CD14-positive monocyte (primary cell): Measurements from ENCODE around the gene CTCFL. TPM values are rescaled to one million over a fixed set of nuclear protein-coding genes. Genes with fewer than 3 reads are reported as not detected.

Experiments used
- DNase-seq, 3 donors: peaks; one replicate each; pipeline ENCODE4 v3.0.0-alpha.2; 2011 to 2022
- H2AFZ ChIP-seq: 2 replicates; pipeline ENCODE4 v1.6.0; 2012; ENCODE audit warnings: mild to moderate bottlenecking, low read depth, low read length, inconsistent platforms; ENCODE audit not compliant: insufficient read depth, poor library complexity, severe bottlenecking
- H3K27ac ChIP-seq, 2 donors: 1 replicate in 1 of 2; 2 replicates in 1 of 2; pipeline ENCODE4 v1.5.1; 2012 to 2013; ENCODE audit warnings: low read length in 2 of 2, control low read depth in 1 of 2, inconsistent platforms in 1 of 2, low read depth in 1 of 2, mild to moderate bottlenecking in 1 of 2
- H3K27me3 ChIP-seq, 2 donors: one replicate each; pipeline versions ENCODE4 v1.6.0 to v1.6.1; 2011 to 2013; ENCODE audit warnings: low read length in 2 of 2; ENCODE audit not compliant: control insufficient read depth in 2 of 2, insufficient read depth in 2 of 2
- H3K36me3 ChIP-seq, 2 donors: replicated peaks in 1 of 2; 1 replicate in 1 of 2; 2 replicates in 1 of 2; pipeline versions ENCODE4 v1.5.1 to v1.6.1; 2012 to 2013; ENCODE audit warnings: low read length in 2 of 2, control low read depth in 1 of 2, inconsistent platforms in 1 of 2, mild to moderate bottlenecking in 1 of 2; ENCODE audit not compliant: insufficient read depth in 2 of 2, control insufficient read depth in 1 of 2
- H3K4me1 ChIP-seq, 2 donors: 1 replicate in 1 of 2; 2 replicates in 1 of 2; pipeline versions ENCODE4 v1.5.1 to v1.6.1; 2012 to 2013; ENCODE audit warnings: low read length in 2 of 2, control low read depth in 1 of 2, inconsistent platforms in 1 of 2, mild to moderate bottlenecking in 1 of 2, moderate library complexity in 1 of 2; ENCODE audit not compliant: insufficient read depth in 2 of 2, control insufficient read depth in 1 of 2
- H3K4me2 ChIP-seq: replicated peaks from 2 replicates; pipeline ENCODE3; 2012; ENCODE audit warnings: low read length, moderate library complexity, mild to moderate bottlenecking; ENCODE audit not compliant: poor library complexity, severe bottlenecking; ENCODE audit errors: extremely low read depth
- H3K4me3 ChIP-seq, 3 experiments: fragments of 200-600 bp in 1 of 3; sonication (generic) in 1 of 3; replicated peaks in 1 of 3; 1 replicate in 2 of 3; 2 replicates in 1 of 3; pipeline ENCODE4 v1.5.1; 2011 to 2013; ENCODE audit warnings: low read length in 3 of 3, mild to moderate bottlenecking in 3 of 3, control low read depth in 2 of 3, low read depth in 2 of 3, inconsistent platforms in 1 of 3, moderate library complexity in 1 of 3
- H3K79me2 ChIP-seq: 2 replicates; pipeline ENCODE4 v1.6.0; 2012; ENCODE audit warnings: mild to moderate bottlenecking, control low read depth, inconsistent platforms, low read length, moderate library complexity; ENCODE audit not compliant: insufficient read depth
- H3K9ac ChIP-seq: 2 replicates; pipeline ENCODE4 v1.6.0; 2017; ENCODE audit warnings: low read length, mild to moderate bottlenecking; ENCODE audit not compliant: insufficient read depth, poor library complexity, severe bottlenecking
- H3K9me3 ChIP-seq, 2 donors: replicated peaks in 1 of 2; 1 replicate in 1 of 2; 2 replicates in 1 of 2; pipeline versions ENCODE4 v1.5.1 to v1.6.1; 2012 to 2013; ENCODE audit warnings: low read length in 2 of 2, control low read depth in 1 of 2; ENCODE audit not compliant: control insufficient read depth in 1 of 2, insufficient read depth in 1 of 2
- H4K20me1 ChIP-seq: 2 replicates; pipeline ENCODE4 v1.6.0; 2012; ENCODE audit warnings: mild to moderate bottlenecking, low read length, control low read depth, moderate library complexity; ENCODE audit not compliant: insufficient read depth
- H3K27ac Mint-ChIP-seq, 7 donors: one replicate each; pipeline ENCODE4 v1.8.0; 2020; ENCODE audit warnings: mild to moderate bottlenecking in 7 of 7, mixed read lengths in 7 of 7, moderate library complexity in 6 of 7, inconsistent platforms in 2 of 7
- H3K27me3 Mint-ChIP-seq, 3 donors: one replicate each; pipeline ENCODE4 v1.8.0; 2021 to 2022; ENCODE audit warnings: low read depth in 3 of 3, mild to moderate bottlenecking in 3 of 3, mixed read lengths in 3 of 3, moderate library complexity in 3 of 3, inconsistent platforms in 1 of 3
- H3K36me3 Mint-ChIP-seq, 2 donors: one replicate each; pipeline ENCODE4 v1.8.0; 2020; ENCODE audit warnings: mixed read lengths in 2 of 2, inconsistent platforms in 1 of 2, mild to moderate bottlenecking in 1 of 2
- H3K4me1 Mint-ChIP-seq: one replicate; pipeline ENCODE4 v1.8.0; 2020; ENCODE audit warnings: mild to moderate bottlenecking, mixed read lengths
- H3K4me3 Mint-ChIP-seq, 2 donors: one replicate each; pipeline ENCODE4 v1.8.0; 2020; ENCODE audit warnings: mild to moderate bottlenecking in 2 of 2, mixed read lengths in 2 of 2, moderate library complexity in 1 of 2
- H3K9me3 Mint-ChIP-seq, 7 donors: one replicate each; pipeline ENCODE4 v1.8.0; 2020 to 2022; ENCODE audit warnings: mixed read lengths in 7 of 7, mild to moderate bottlenecking in 6 of 7, moderate library complexity in 6 of 7, inconsistent platforms in 2 of 7
- WGBS: methylation state at CpG from one replicate; pipeline ENCODE4 v1.1.5; 2013; ENCODE audit warnings: missing lambda C conversion rate; ENCODE audit not compliant: insufficient coverage; 5-methylcytosine and 5-hydroxymethylcytosine counted together
- intact Hi-C, 2 donors: fragments of 100-400 bp; cut with micrococcal nuclease; formaldehyde crosslinking; loops; one replicate each; pipeline versions ENCODE4 v1.15.0 to v1.15.1; 2023
- polyA plus RNA-seq, 3 donors: library from polyadenylated mRNA; depleted of rRNA in 1 of 3; unstranded in 2 of 3; stranded (reverse) in 1 of 3; fragments of 300-500 nt in 2 of 3; fragments of >200 nt in 1 of 3; fragmentation: Illumina TruSeq in 2 of 3; gene quantifications; 1 replicate in 2 of 3; 2 replicates in 1 of 3; pipeline ENCODE4 v1.2.3, GENCODE V29; 2012 to 2021
- TF ChIP-seq, protein P1 (sequence below): fragments of 200-600 bp; IDR thresholded peaks from one replicate; pipeline ENCODE4 v1.8.0; 2022; ENCODE audit warnings: antibody characterized with exemption, mild to moderate bottlenecking

The CTCFL gene
- polyA plus RNA-seq, 3 donors: not detected

DNA sequence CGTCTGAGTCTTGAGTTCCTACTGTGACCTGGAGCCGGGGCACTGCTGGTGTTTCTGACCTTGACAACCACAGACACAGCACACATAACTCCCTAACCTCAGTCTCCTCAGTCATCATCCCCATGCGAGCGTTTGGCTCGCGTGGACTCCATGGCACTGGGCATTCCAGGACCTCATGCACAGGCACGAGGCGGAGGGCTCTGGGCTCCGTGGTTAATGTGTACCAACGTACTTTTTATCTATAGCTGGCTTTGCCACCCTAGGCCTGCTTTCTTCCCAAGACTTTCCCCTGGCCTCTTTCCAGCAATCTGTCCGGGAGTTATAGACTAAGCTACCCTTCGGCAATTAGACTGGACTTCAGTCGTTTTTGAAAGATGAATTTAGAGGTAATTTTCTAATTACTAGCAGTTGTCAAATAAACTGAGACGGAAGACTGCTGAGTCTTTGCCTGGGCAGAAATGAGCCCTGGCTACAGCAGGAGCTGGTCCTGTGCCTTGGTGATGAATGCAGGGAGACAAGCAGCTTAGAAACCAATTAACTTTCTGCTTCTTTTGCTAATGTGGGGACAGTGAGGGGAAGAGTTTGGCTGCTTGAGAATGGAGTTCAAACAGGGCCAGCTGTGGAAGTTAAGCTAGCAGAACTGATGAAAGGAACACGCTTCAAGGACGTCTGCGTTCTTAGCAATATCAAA, 16.1 kb upstream of the CTCFL start:
- H3K4me1 Mint-ChIP-seq: no peaks in the 10 kb centered on the region
- WGBS: 86% methylated on average over 13 of the region's 17 CpGs

DNA sequence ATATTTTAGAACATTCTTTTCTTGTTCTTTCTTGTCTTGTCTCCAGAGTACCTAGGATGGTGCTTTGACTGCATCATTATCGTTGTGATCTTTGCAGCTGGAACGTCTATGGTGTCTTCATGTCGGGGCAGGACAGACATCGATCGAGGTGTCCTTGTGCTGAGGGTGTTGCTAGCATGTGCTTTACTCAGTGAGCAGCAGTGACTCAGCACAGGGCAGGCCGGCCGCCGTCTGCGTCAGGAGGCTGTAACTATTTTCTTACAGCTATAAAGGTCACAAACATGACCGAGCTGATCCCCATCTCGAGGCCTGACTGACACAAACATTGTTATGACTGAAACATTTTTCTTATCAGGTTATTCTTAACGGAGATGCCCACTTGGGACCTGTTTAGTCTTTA, 14.9 kb upstream of the CTCFL start:
- Histone ChIP-seq H3K9me3 (peaks cover 0 to 3% of the 10 kb centered on the region in 2 donors), H3K36me3 (no peaks in the 10 kb centered on the region), H3K4me3 (no peak overlapping the region), H2AFZ (no peak overlapping the region), H3K79me2 (no peaks in the 10 kb centered on the region), H3K27me3 (peaks cover 3 to 9% of the 10 kb centered on the region in 2 donors), H3K9ac (no peak overlapping the region), H3K4me2 (no peak overlapping the region), H4K20me1 (no peaks in the 10 kb centered on the region), H3K4me1 (no peaks in the 10 kb centered on the region), H3K27ac (no peak overlapping the region)
- DNase-seq: no peak
- peaks cover 0 to 14% (median 3%) of the 10 kb centered on the region in 7 donors for H3K9me3 Mint-ChIP-seq
- no peaks in the 10 kb centered on the region for H3K4me1 Mint-ChIP-seq
- TF ChIP-seq, protein P1, sequence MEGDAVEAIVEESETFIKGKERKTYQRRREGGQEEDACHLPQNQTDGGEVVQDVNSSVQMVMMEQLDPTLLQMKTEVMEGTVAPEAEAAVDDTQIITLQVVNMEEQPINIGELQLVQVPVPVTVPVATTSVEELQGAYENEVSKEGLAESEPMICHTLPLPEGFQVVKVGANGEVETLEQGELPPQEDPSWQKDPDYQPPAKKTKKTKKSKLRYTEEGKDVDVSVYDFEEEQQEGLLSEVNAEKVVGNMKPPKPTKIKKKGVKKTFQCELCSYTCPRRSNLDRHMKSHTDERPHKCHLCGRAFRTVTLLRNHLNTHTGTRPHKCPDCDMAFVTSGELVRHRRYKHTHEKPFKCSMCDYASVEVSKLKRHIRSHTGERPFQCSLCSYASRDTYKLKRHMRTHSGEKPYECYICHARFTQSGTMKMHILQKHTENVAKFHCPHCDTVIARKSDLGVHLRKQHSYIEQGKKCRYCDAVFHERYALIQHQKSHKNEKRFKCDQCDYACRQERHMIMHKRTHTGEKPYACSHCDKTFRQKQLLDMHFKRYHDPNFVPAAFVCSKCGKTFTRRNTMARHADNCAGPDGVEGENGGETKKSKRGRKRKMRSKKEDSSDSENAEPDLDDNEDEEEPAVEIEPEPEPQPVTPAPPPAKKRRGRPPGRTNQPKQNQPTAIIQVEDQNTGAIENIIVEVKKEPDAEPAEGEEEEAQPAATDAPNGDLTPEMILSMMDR: no peak
- H3K27me3 Mint-ChIP-seq: peaks cover 6 to 24% (median 13%) of the 10 kb centered on the region in 3 donors
- H3K4me3 Mint-ChIP-seq: no peak overlapping the region
- H3K27ac Mint-ChIP-seq: no peak overlapping the region
- WGBS: 96% methylated on average over 6 of the region's 12 CpGs
- H3K36me3 Mint-ChIP-seq: no peaks in the 10 kb centered on the region
- intact Hi-C loops: no loop called here

More for the DNA sequence above, 16.1 kb upstream of the CTCFL start:
- no peaks in the 10 kb centered on the region for H3K36me3 Mint-ChIP-seq
- peaks cover 6 to 7% of the 10 kb centered on the region in 2 donors for H3K27me3 ChIP-seq
- H3K9me3 ChIP-seq: peaks cover 0 to 3% of the 10 kb centered on the region in 2 donors
- H3K36me3 ChIP-seq: no peaks in the 10 kb centered on the region
- TF ChIP-seq, protein P1: no peak
- no peak overlapping the region for H2AFZ ChIP-seq
- no peak for DNase-seq
- no peak overlapping the region for H3K4me3 ChIP-seq
- H3K27ac Mint-ChIP-seq: no peak overlapping the region
- intact Hi-C loops: no loop called here
- H3K79me2 ChIP-seq: no peaks in the 10 kb centered on the region
- H3K4me3 Mint-ChIP-seq: no peak overlapping the region
- no peak overlapping the region for H3K9ac ChIP-seq
- H3K9me3 Mint-ChIP-seq: peaks cover 0 to 14% (median 2%) of the 10 kb centered on the region in 7 donors
- H3K27me3 Mint-ChIP-seq: peaks cover 8 to 22% (median 16%) of the 10 kb centered on the region in 3 donors
- no peak overlapping the region for H3K27ac ChIP-seq
- H4K20me1 ChIP-seq: no peaks in the 10 kb centered on the region
- no peak overlapping the region for H3K4me2 ChIP-seq
- no peaks in the 10 kb centered on the region for H3K4me1 ChIP-seq
